NCI-H82 (cell line): ENCODE data around the gene AKT2.

Experiments
- DNase-seq: peaks from one replicate; lab custom pipeline; 2025; lab: John Stamatoyannopoulos, UW

AKT2 gene

GRCh38 chr19:40273469-40274360 lies 11.4 kb downstream of the AKT2 start:
- no peak for DNase-seq

- no peak for DNase-seq
Observed at GRCh38 chr19:40272261-40272660, 12.9 kb downstream of the AKT2 start.

GRCh38 chr19:40271706-40272105 lies 13.4 kb downstream of the AKT2 start:
- DNase-seq = no peak

GRCh38 chr19:40270362-40271089 lies 14.6 kb downstream of the AKT2 start:
- peak; percentile 73 for DNase-seq

- DNase-seq = no peak
Observed at GRCh38 chr19:40269216-40269940, 15.8 kb downstream of the AKT2 start.

GRCh38 chr19:40267601-40267997 lies 17.5 kb downstream of the AKT2 start:
- DNase-seq = no peak

GRCh38 chr19:40266912-40267600 lies 18.1 kb downstream of the AKT2 start:
- DNase-seq = no peak

- no peak for DNase-seq
Observed at GRCh38 chr19:40266119-40266518, 19.0 kb downstream of the AKT2 start.

GRCh38 chr19:40265763-40266099 lies 19.4 kb downstream of the AKT2 start:
- DNase-seq = no peak

- DNase-seq = no peak
Observed at GRCh38 chr19:40265055-40265762, 19.9 kb downstream of the AKT2 start.

GRCh38 chr19:40264314-40265054 lies 20.7 kb downstream of the AKT2 start:
- no peak for DNase-seq

- no peak for DNase-seq
Observed at GRCh38 chr19:40263440-40264313, 21.5 kb downstream of the AKT2 start.

- DNase-seq = no peak
Observed at GRCh38 chr19:40262422-40262821, 22.7 kb downstream of the AKT2 start.

- DNase-seq = no peak
Observed at GRCh38 chr19:40261631-40262030, 23.5 kb downstream of the AKT2 start.

- DNase-seq = no peak
Observed at GRCh38 chr19:40257096-40257517, 28.0 kb downstream of the AKT2 start.

- DNase-seq = no peak
Observed at GRCh38 chr19:40256512-40256911, 28.6 kb downstream of the AKT2 start.

- no peak for DNase-seq
Observed at GRCh38 chr19:40255619-40256166, 29.5 kb downstream of the AKT2 start.

GRCh38 chr19:40254714-40255418 lies 30.3 kb downstream of the AKT2 start:
- no peak for DNase-seq

GRCh38 chr19:40253611-40254092 lies 31.5 kb downstream of the AKT2 start:
- no peak for DNase-seq
